Measurements from ENCODE around the gene PLTP. TPM values are rescaled to one million over a fixed set of nuclear protein-coding genes. Genes with fewer than 3 reads are reported as not detected.
A peak's percentile ranks its signal among the peaks of the same experiment; 100 is the strongest.

The PLTP gene
- polyA plus RNA-seq, 1 donor from 2014 or later, result 7.0 TPM

- Histone ChIP-seq H3K9me2 (ENCODE audit: insufficient read depth, low read length) (no peaks in the 10 kb centered on the region), H3K27ac (ENCODE audit: low read length) (peak within 1 kb of the TSS; percentile 100), H2AFZ (ENCODE audit: low read depth, low read length) (peak within 1 kb of the TSS; percentile 91), H4K20me1 (ENCODE audit: insufficient read depth) (no peaks in the 10 kb centered on the region), H3K27me3 (ENCODE audit: insufficient read depth, low read depth, low read length) (no peaks in the 10 kb centered on the region), H3K9me3 (ENCODE audit: low read length) (no peaks in the 10 kb centered on the region), H3F3A (ENCODE audit: insufficient read depth, low read length, poor library complexity, severe bottlenecking) (no peaks in the 10 kb centered on the region), H3K79me2 (replicated peaks; ENCODE audit: insufficient read depth, low read length) (peaks cover 21% of the 10 kb centered on the region), H3K36me3 (ENCODE audit: insufficient read depth, low read length) (no peaks in the 10 kb centered on the region), H3K9ac (ENCODE audit: low read length) (peak within 1 kb of the TSS; percentile 100), H3K4me2 (ENCODE audit: low read length) (peak within 1 kb of the TSS; percentile 100), H3K4me3 (ENCODE audit: low read length) (peak within 1 kb of the TSS; percentile 93)
- peak; percentile 100 for TF ChIP-seq REST (IDR thresholded peaks at IDR 0.05; ENCODE audit: borderline replicate concordance)
- TF ChIP-seq RAD21 (conservative IDR thresholded peaks at IDR 0.05), result peak; percentile 29
- TF ChIP-seq SMC3 (conservative IDR thresholded peaks at IDR 0.05; ENCODE audit: poor library complexity), result no peak
- TF ChIP-seq POLR2AphosphoS5 (IDR thresholded peaks at IDR 0.05), result peak; percentile 99
- peak; percentile 52 for TF ChIP-seq EP300 (conservative IDR thresholded peaks at IDR 0.05; ENCODE audit: poor library complexity, severe bottlenecking)
- TF ChIP-seq EZH2 (IDR thresholded peaks at IDR 0.05; ENCODE audit: borderline replicate concordance, insufficient read depth, low read length, poor library complexity, severe bottlenecking), result no peak
- TF ChIP-seq CTCF (IDR thresholded peaks at IDR 0.05; ENCODE audit: poor library complexity, severe bottlenecking), result no peak
- peak; percentile 34 for TF ChIP-seq MXI1 (conservative IDR thresholded peaks at IDR 0.05; ENCODE audit: poor library complexity, severe bottlenecking)
- TF ChIP-seq TAF1 (IDR thresholded peaks at IDR 0.05; ENCODE audit: low read depth), result peak; percentile 100
These were observed 22.8 kb upstream of the PLTP start, which contains the start of gene PCIF1 for GRCh38 chr20:45934586-45935415. Gene PCIF1, plus strand, starts transcription at chr20:45934683. Its CDS starts 4,317 bp downstream, at chr20:45939000.

GRCh38 chr20:45934046-45934585 lies 22.2 kb upstream of the PLTP start:
- no peaks in the 10 kb centered on the region for H4K20me1 ChIP-seq (ENCODE audit: insufficient read depth)
- H3K4me2 ChIP-seq (ENCODE audit: low read length), result peak overlapping the region; percentile 57
- H3K27me3 ChIP-seq (ENCODE audit: insufficient read depth, low read depth, low read length), result no peaks in the 10 kb centered on the region
- H3K4me3 ChIP-seq (ENCODE audit: low read length), result peak overlapping the region; percentile 93
- H3K9me3 ChIP-seq (ENCODE audit: low read length), result no peaks in the 10 kb centered on the region
- no peaks in the 10 kb centered on the region for H3F3A ChIP-seq (ENCODE audit: insufficient read depth, low read length, poor library complexity, severe bottlenecking)
- H3K79me2 ChIP-seq (replicated peaks; ENCODE audit: insufficient read depth, low read length), result peaks cover 21% of the 10 kb centered on the region
- no peaks in the 10 kb centered on the region for H3K9me2 ChIP-seq (ENCODE audit: insufficient read depth, low read length)
- peak overlapping the region; percentile 100 for H3K27ac ChIP-seq (ENCODE audit: low read length)
- no peaks in the 10 kb centered on the region for H3K36me3 ChIP-seq (ENCODE audit: insufficient read depth, low read length)
- H2AFZ ChIP-seq (ENCODE audit: low read depth, low read length), result peak overlapping the region; percentile 91
- TF ChIP-seq TAF1 (IDR thresholded peaks at IDR 0.05; ENCODE audit: low read depth) (no peak), POLR2AphosphoS5 (IDR thresholded peaks at IDR 0.05) (no peak), SMC3 (conservative IDR thresholded peaks at IDR 0.05; ENCODE audit: poor library complexity) (no peak), REST (IDR thresholded peaks at IDR 0.05; ENCODE audit: borderline replicate concordance) (no peak), MXI1 (conservative IDR thresholded peaks at IDR 0.05; ENCODE audit: poor library complexity, severe bottlenecking) (no peak), EP300 (conservative IDR thresholded peaks at IDR 0.05; ENCODE audit: poor library complexity, severe bottlenecking) (no peak), CTCF (IDR thresholded peaks at IDR 0.05; ENCODE audit: poor library complexity, severe bottlenecking) (no peak), RAD21 (conservative IDR thresholded peaks at IDR 0.05) (no peak), EZH2 (IDR thresholded peaks at IDR 0.05; ENCODE audit: borderline replicate concordance, insufficient read depth, low read length, poor library complexity, severe bottlenecking) (no peak)
- peak overlapping the region; percentile 100 for H3K9ac ChIP-seq (ENCODE audit: low read length)

Measured in neural cell (in vitro differentiated cells).